Endothelial cell of umbilical vein (primary cell): ENCODE measurements around the gene SPECC1L. TPM values are rescaled to one million over a fixed set of nuclear protein-coding genes. Genes with fewer than 3 reads are reported as not detected.

ENCODE experiments used
- BruUV-seq: library from RNA; stranded (reverse); fragments of 400-500 nt; replicated peaks from 2 replicates; lab custom pipeline; 2021; lab: Mats Ljungman, UMichigan
- CTCF ChIA-PET: fragments of 300-600, 350-600 bp; sonication (Branson Sonifier 250); formaldehyde crosslinking; loops from one replicate; lab custom pipeline; 2021; ENCODE audit warnings: antibody characterized with exemption, inconsistent platforms; lab: Charles Lee
- POLR2A ChIA-PET: fragments of 300-600, 350-600 bp; sonication (Branson Sonifier 250); formaldehyde crosslinking; loops from one replicate; lab custom pipeline; 2021; ENCODE audit warnings: antibody characterized with exemption, inconsistent platforms; lab: Charles Lee
- DNase-seq: peaks from one replicate; pipeline ENCODE4 v3.0.0-alpha.2; 2011; ENCODE audit warnings: low read depth, low spot score
- FAIRE-seq: peaks from 2 replicates; lab custom pipeline; 2011; peaks lifted over from hg19 to GRCh38; lab: Jason Lieb, UNC
- H2AFZ ChIP-seq: 2 replicates; pipeline ENCODE4 v1.6.0; 2012; ENCODE audit warnings: low read depth, low read length, control low read depth, inconsistent platforms
- H3K27ac ChIP-seq: 2 replicates; pipeline ENCODE4 v1.5.1; 2011; ENCODE audit warnings: low read depth, mild to moderate bottlenecking, control low read depth, low read length, moderate library complexity; ENCODE audit not compliant: insufficient read depth
- H3K27me3 ChIP-seq, 2 experiments: 2 replicates each; pipeline versions ENCODE4 v1.6.0 to v1.6.1; 2011; ENCODE audit warnings: low read length in 2 of 2, mixed read lengths in 1 of 2; ENCODE audit not compliant: control insufficient read depth in 2 of 2, insufficient read depth in 2 of 2
- H3K36me3 ChIP-seq, 2 experiments: 2 replicates in 1 of 2; 3 replicates in 1 of 2; pipeline ENCODE4 v1.5.1; 2011; ENCODE audit warnings: low read length in 2 of 2, mild to moderate bottlenecking in 1 of 2, moderate library complexity in 1 of 2; ENCODE audit not compliant: control insufficient read depth in 2 of 2, insufficient read depth in 2 of 2; ENCODE audit errors: extremely low read depth in 1 of 2
- H3K4me1 ChIP-seq: 3 replicates; pipeline ENCODE4 v1.5.1; 2011; ENCODE audit warnings: mild to moderate bottlenecking, low read length; ENCODE audit not compliant: control insufficient read depth, insufficient read depth; ENCODE audit errors: extremely low read depth
- H3K4me2 ChIP-seq: 2 replicates; pipeline ENCODE4 v1.6.1; 2011; ENCODE audit warnings: low read length, control low read depth, mixed read lengths; ENCODE audit not compliant: insufficient read depth
- H3K4me3 ChIP-seq, 3 experiments: fragments of 200-600 bp in 1 of 3; sonication (generic), shearing (Covaris generic) in 1 of 3; replicated peaks in 1 of 3; 2 replicates each; pipeline ENCODE4 v1.5.1; 2011 to 2016; ENCODE audit warnings: control low read depth in 3 of 3, low read length in 3 of 3, mild to moderate bottlenecking in 2 of 3, inconsistent platforms in 1 of 3, low read depth in 1 of 3, moderate library complexity in 1 of 3; ENCODE audit not compliant: insufficient read depth in 1 of 3
- H3K79me2 ChIP-seq: 2 replicates; pipeline ENCODE4 v1.6.0; 2012; ENCODE audit warnings: low read length, inconsistent platforms; ENCODE audit not compliant: control insufficient read depth, insufficient read depth
- H3K9ac ChIP-seq: replicated peaks from 2 replicates; pipeline ENCODE3; 2011; ENCODE audit warnings: low read length, control low read depth; ENCODE audit not compliant: insufficient read depth; ENCODE audit errors: extremely low read depth
- H3K9me1 ChIP-seq: replicated peaks from 3 replicates; pipeline ENCODE4 v1.6.0; 2011; ENCODE audit warnings: mild to moderate bottlenecking, low read length; ENCODE audit not compliant: control insufficient read depth, insufficient read depth; ENCODE audit errors: extremely low read depth
- H3K9me3 ChIP-seq: replicated peaks from 2 replicates; pipeline ENCODE4 v1.5.1; 2012; ENCODE audit warnings: low read length, inconsistent platforms; ENCODE audit not compliant: control insufficient read depth, insufficient read depth
- H4K20me1 ChIP-seq: replicated peaks from 2 replicates; pipeline ENCODE3; 2011; ENCODE audit warnings: mild to moderate bottlenecking, low read length; ENCODE audit not compliant: control insufficient read depth, insufficient read depth; ENCODE audit errors: extremely low read depth
- CTCF ChIP-seq, 2 donors: IDR thresholded peaks; 1 replicate in 1 of 2; 2 replicates in 1 of 2; pipeline ENCODE4 v1.5.1; 2011; ENCODE audit warnings: low read length in 2 of 2, mild to moderate bottlenecking in 2 of 2, moderate library complexity in 2 of 2, control low read depth in 1 of 2, inconsistent platforms in 1 of 2, low read depth in 1 of 2; ENCODE audit not compliant: insufficient read depth in 1 of 2; ENCODE audit errors: extremely low read depth in 1 of 2
- EZH2 ChIP-seq: IDR thresholded peaks from 2 replicates; pipeline ENCODE4 v1.6.1; 2012; ENCODE audit warnings: borderline replicate concordance, low read depth, mild to moderate bottlenecking, moderate library complexity, low read length, inconsistent platforms; ENCODE audit not compliant: severe bottlenecking
- FOS ChIP-seq: IDR thresholded peaks from 2 replicates; pipeline ENCODE4 v1.6.1; 2011; ENCODE audit warnings: mild to moderate bottlenecking, low read length, moderate library complexity, borderline replicate concordance; ENCODE audit not compliant: insufficient read depth
- GATA2 ChIP-seq: IDR thresholded peaks from 2 replicates; pipeline ENCODE4 v1.7.0; 2011; ENCODE audit warnings: low read depth, mild to moderate bottlenecking, moderate library complexity, mixed read lengths, low read length; ENCODE audit not compliant: insufficient read length, insufficient read depth
- JUN ChIP-seq: IDR thresholded peaks from 2 replicates; pipeline ENCODE4 v1.6.1; 2011; ENCODE audit warnings: borderline replicate concordance, low read depth; ENCODE audit not compliant: insufficient read length, insufficient read depth
- MAX ChIP-seq: IDR thresholded peaks from 2 replicates; pipeline ENCODE4 v1.6.1; 2011; ENCODE audit not compliant: insufficient read depth, insufficient read length
- MYC ChIP-seq: IDR thresholded peaks from one replicate; pipeline ENCODE4 v1.6.1; 2011; ENCODE audit warnings: mild to moderate bottlenecking, low read depth, low read length
- POLR2A ChIP-seq: IDR thresholded peaks from 2 replicates; pipeline ENCODE4 v1.6.1; 2012; ENCODE audit warnings: low read depth, mild to moderate bottlenecking, control low read depth, low read length
- POLR2AphosphoS5 ChIP-seq: IDR thresholded peaks from 2 replicates; pipeline ENCODE4 v1.6.1; 2012; ENCODE audit warnings: low read depth, mild to moderate bottlenecking, control low read depth, low read length, moderate library complexity; ENCODE audit not compliant: insufficient read depth
- dilution Hi-C: fragments of 300-500 bp; cut with MboI; formaldehyde crosslinking; loops from one replicate; pipeline ENCODE4 v1.15.0; 2019; ENCODE audit warnings: low sequenced_read_pairs; ENCODE audit not compliant: extremely low pct_ligation_motif_present
- intact Hi-C: fragments of 100-400 bp; cut with micrococcal nuclease; formaldehyde crosslinking; loops from one replicate; pipeline ENCODE4 v1.10.0; 2022
- polyA plus RNA-seq, 4 experiments: library from polyadenylated mRNA; depleted of rRNA in 3 of 4; stranded (reverse) in 3 of 4; unstranded in 1 of 4; fragments of >200 nt; gene quantifications; 2 replicates each; pipeline versions ENCODE4 v1.2.1 to v1.2.3, GENCODE V29; 2011 to 2012; ENCODE audit warnings: missing spikeins in 1 of 4
- total RNA-seq: library from RNA; stranded (reverse); gene quantifications from 2 replicates; pipeline ENCODE4 v1.2.3, GENCODE V29; 2021

Gene SPECC1L
- total and polyA plus RNA-seq, 2 donors (not counting 3 experiments of a cell fraction or from before 2014, with no cell fraction given): 22.8 to 79.3 TPM

- Histone ChIP-seq H3K9me1 (no peaks in the 10 kb centered on the region), H4K20me1 (no peaks in the 10 kb centered on the region), H3K27me3 (no peaks in the 10 kb centered on the region), H3K4me2 (no peak overlapping the region), H3K4me1 (peaks cover 14% of the 10 kb centered on the region), H3K9me3 (no peaks in the 10 kb centered on the region), H3K4me3 (no peak overlapping the region), H2AFZ (no peak overlapping the region), H3K27ac (no peak overlapping the region), H3K36me3 (peaks cover 0 to 20% of the 10 kb centered on the region in 2 experiments), H3K79me2 (no peaks in the 10 kb centered on the region), H3K9ac (no peak overlapping the region)
- ChIA-PET CTCF (no interaction called here), POLR2A (no interaction called here)
- dilution Hi-C loops: no loop called here
- no peak for FAIRE-seq
- no peak for DNase-seq
- intact Hi-C loops: no loop called here
- no peak for TF ChIP-seq EZH2
- no peak for TF ChIP-seq MYC
- no peak for TF ChIP-seq FOS
- no peak for TF ChIP-seq POLR2A
- no peak for TF ChIP-seq MAX
- TF ChIP-seq JUN: no peak
- no peak for TF ChIP-seq POLR2AphosphoS5
- TF ChIP-seq GATA2: no peak
- TF ChIP-seq CTCF (IDR thresholded peaks at IDR 0.05; ENCODE audit: extremely low read depth in 1 of 2, insufficient read depth in 1 of 2, low read depth in 1 of 2, low read length in 2 of 2): no peak
- BruUV-seq: no TSS peak
These were observed 143.2 kb downstream of the SPECC1L start for GRCh38 chr22:24413736-24414385.
